SIG-M5 treated with dmso at 0.1 percent for 504 hours (cell line): ENCODE results near the gene SH3RF1.
"Not testable (repeated sequence)": the region's sequence is repeated elsewhere in the genome, so short reads cannot be mapped to it uniquely, and the experiment has no call there.

Experiments used
- DNase-seq: peaks from one replicate; lab custom pipeline; 2025; ENCODE audit not compliant: unreplicated experiment; lab: John Stamatoyannopoulos, UW

Gene SH3RF1

DNA sequence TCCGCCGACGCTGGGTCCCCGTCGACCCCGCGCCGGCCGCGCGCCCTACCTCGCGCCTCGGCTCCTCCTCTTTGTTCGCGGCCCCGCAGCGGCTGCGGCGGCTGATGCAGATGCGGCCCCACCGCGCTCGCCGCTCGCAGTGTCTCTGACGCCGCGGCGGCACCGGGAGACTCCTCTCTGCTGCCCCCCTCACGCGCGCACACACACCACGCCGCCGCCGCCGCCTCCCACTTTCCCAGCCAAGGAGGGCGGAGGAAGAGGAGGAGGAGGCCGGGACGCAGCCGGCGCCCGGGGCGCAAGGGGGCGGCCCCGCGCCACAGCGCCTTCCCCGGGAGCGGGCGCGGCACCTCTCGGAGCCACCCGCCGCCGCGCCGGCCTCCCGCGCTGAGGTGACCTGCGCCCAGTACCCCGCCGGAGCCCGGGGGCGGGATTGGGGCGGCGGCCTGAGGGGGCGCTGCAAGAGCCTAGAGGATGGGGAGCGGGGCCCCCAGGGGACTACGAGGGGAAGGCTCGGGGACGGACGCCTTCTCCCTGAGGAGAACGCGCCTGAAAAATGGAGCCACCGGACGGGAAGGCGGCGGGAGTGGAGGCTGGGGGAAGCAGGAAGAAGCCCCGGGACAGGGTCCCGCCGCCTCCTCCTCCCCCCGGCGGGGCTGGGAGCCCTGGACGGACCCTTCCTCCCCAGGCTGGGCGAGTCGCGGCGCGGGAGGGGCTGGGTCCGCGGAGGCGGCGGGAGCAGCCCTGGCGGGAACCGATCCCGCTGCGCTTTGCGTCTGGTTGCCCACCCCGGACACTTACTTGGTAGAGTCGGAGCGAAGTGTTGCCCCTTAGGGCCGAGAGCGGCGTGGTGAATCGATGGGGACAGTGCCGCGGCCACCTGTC, at the start of gene SH3RF1:
SH3RF1 (minus strand) TSS at position 147 of the 882 bp plus-strand sequence. CDS start 1,744 bp downstream, outside the sequence.
- DNase-seq: peak; percentile 60

GRCh38 chr4:169315530-169316343, 45.0 kb upstream of the SH3RF1 start:
- DNase-seq: no peak

DNA sequence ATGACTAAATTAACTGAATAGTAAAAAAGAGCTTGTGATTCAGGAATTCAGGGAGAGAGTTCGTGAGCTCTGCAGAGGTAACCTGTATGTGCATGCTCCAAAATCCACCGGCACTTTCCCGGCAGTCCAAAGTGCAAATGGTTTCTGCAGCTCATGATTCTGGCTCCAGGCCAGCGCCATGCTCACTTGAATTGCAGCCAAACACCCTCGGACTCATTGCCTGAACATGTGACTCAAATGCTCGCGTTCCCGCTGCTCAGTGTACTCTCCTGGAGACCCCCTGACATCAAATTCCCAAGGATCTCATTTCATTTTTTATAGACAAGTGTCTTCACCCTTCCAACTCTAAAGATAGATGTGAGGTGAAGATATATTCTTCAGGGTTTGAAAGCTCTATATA, 44.1 kb upstream of the SH3RF1 start:
- DNase-seq: no peak

DNA sequence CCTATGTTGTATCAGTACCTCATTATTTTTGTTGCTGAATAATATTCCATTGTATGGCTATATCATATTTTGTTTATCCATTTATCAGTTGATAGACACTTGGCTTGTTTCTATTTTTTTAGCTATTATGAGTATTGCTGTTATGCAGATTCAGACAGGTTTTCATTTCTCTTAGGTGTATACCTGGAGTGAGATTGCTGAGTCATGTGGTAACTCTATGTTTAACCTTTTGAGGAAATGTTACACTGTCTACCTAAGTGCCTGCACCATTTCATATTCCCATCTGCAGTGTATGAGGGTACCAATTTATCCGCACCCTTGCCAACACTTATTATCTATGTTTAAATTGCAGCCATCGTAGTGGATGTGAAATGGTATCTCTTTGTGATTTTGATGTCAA, 43.0 kb upstream of the SH3RF1 start:
- no peak for DNase-seq

DNA sequence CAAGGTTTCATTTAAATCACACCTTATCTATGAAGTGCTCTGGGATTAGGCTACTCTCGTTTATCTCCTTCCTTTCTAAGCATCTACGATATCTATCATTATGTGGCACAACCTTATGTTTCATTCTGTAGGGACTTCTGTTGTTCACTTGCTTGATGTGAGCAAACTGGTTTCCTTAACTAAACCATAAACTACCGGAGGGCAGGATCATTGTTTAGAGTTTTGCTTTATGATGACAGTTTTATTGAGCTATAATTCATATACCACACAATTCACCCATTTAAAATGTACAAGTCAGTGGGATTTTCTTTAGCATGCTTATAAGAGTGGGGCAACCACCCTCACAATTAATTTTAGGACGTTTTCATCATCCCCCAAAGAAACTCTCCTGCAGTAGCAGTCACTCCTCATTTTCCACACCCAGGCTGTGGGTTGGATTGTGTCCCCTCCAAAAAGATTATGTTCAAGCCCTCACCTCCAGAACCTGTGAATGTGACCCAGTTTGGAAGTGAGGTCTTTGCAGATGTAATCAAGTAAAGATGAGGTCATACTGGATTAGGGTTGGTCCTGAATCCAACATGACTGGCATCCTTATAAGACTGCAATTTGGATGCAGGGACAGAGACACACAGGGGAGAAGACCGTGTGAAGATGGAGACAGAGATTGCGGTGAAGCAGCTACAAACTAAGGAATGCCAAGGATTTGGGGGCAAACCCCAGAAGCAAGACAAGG, 42.1 kb upstream of the SH3RF1 start:
- no peak for DNase-seq

DNA sequence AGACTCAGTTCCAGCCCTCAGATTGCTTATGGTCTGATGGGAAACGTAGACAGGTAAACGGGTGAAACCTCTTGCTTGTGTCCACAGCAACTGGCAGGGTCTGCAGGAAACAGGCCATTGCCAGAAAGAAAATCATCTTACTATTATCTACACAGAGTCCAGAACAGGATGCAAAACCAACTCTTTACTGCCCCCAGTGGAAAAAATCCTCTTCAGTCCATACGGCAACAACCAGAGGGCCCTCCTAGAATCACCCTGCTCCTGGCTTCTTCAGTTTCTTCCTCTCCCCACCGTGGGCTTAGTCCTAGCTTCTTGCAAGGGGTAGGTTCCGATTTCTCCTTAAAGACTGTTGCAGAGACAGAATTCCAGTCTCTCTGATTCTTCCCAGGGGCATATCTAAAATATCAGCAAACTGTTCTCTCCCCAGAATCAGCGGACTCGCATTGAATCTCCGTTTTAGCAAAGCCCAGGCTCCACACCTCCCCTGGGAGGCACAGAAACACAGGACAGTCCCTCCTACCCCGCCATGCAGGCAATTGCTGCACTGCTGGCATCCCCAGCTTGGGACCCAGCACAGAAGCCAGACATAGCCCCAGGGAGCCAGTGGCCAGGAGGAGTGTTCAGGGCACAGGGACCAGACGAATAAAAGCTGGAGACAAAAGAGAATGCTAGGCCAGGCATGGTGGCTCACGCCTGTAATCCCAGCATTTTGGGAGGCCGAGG, 41.0 kb upstream of the SH3RF1 start:
- peak; percentile 67 for DNase-seq

- DNase-seq: no peak
Measured at GRCh38 chr4:169309326-169309967, 38.7 kb upstream of the SH3RF1 start.

DNA sequence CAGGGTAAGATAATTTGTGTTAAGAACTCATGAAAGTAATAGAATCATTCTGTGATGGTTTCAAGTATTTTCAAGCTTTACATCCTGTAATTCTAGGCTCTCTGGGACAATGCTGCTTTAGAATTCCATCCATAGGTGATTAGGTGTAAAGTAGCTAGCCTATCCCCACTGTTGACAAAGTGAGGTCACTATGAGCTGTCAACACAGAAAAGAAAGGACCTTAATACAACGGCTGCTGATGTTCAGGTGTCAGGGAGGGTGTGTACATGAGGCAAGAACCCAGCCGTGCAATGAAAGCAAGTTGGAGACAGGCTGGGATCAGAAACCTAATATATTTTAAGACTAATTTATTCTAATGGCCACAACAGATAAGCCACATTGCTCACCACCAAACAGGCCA, 36.8 kb upstream of the SH3RF1 start:
- no peak for DNase-seq

DNA sequence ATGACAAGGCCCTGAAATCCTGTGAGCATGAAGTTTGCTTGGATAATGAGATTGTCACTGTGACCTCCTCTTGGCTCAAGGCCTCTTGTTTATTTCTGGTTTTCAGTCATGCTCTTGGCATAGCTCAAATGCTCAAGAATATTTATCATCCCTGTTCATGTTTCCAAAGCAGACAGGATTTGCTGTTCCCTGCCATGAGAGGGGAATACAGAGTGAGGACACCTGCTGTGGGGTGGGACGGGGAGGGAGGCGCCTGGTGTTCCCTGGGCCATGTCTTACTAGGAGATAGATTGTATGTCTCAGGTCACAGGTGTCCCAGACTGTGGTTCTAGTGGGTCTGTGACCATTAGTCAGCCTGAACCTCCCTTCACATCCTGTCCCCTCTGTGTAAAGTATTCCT, 34.9 kb upstream of the SH3RF1 start:
- no peak for DNase-seq

DNA sequence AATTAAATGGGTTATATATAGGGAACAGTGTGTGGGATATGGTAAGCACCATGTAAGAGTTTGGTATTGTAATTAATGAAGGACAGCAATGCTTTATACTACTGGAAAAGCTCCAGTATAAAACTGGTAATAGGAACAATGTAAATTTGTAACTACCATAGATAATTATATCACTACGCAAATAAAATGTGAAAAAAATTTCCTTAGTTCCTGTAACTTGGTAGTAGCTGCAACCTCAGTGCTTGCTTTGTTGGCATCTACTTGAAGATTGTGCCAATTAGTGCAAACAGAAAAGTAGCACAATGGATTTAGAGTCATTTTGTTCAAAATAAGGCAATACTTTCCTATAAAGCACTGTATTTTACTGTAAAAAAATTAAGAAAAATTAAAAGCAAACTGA, 34.4 kb upstream of the SH3RF1 start:
- no peak for DNase-seq

DNA sequence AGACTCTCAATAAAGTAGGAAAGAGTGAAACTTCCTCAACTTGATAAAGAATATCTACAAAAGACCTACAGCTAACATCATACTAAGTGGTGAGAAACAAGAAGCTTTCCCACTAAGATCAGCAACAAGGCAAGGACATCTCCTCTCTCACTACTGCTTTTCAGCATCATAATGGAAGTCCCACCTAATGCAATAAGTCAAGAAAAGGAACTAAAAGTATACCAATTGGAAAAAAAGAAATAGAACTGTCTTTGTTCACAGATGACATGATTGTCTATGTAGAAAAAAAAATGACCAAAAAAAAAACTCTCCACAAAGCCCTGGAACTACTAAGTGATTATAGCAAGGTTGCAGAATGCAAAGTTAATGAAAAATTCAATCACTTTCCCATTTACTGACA, 25.1 kb upstream of the SH3RF1 start:
- peak; percentile 66 for DNase-seq

- DNase-seq: peak; percentile 94
Measured at GRCh38 chr4:169293343-169294176, 22.8 kb upstream of the SH3RF1 start.

- DNase-seq: not testable (repeated sequence)
Measured at GRCh38 chr4:169287983-169288382, 17.2 kb upstream of the SH3RF1 start.

DNA sequence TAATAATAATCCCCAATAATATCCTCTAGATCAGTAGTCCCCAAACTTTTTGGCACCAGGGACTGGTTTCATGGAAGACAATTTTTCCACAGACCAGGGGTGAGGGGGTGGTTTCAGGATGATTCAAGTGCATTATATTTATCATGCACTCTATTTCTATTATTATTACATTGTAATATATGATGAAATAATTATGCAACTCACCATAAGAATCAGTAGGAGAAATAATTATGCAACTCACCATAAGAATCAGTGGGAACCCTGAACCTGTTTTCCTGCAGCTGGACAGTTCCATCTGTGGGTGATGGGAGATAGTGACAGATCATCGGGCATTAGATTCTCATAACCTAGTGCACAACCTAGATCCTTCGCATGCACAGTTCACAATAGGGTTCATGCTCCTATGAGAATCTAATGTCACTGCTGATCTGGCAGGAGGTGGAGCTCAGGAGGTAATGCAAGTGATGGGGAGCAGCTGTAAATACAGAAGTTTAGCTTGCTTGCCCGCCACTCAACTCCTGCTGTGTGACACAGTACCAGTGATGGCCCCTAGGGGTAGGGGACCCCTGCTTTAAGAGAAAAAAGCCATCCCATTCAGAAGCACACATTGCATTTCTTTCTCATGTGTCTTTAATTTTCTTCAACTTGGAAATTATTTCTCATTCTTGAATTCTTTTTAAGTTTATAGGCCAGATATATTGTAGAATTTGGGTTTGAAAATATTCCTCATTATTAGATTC, 16.0 kb upstream of the SH3RF1 start:
- DNase-seq: no peak

DNA sequence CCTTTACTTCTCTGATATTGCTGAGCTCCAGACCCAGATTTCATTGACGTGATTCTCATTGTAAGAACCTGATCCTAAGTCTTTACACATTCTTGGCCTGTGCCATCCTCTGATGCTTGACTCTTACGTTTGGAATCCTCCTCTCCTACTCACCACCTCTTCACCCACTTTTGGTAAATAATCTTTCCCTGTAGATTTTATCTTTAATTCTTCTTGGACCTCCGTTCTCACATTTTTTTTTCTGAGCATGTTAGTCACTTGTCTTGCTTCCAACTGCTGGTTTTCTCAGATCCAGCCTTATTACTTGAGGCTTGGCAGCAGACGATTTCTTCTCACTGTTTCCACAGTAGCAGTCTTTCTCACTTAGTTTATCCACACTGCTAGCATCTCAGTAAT, 12.4 kb upstream of the SH3RF1 start:
- no peak for DNase-seq

- DNase-seq: no peak
Measured at GRCh38 chr4:169282429-169283113, 11.8 kb upstream of the SH3RF1 start.

- DNase-seq: no peak
Measured at GRCh38 chr4:169279108-169279507, 8.4 kb upstream of the SH3RF1 start.

GRCh38 chr4:169278624-169279023, 7.9 kb upstream of the SH3RF1 start:
- no peak for DNase-seq
